MM.1S (cell line): ENCODE data around the gene PDGFA.

Source experiments
- DNase-seq: peaks from one replicate; pipeline ENCODE4 v3.0.0-alpha.2; 2015
- H2AFZ ChIP-seq: fragments of 300-600 bp; sonication (generic); 2 replicates; pipeline ENCODE4 v1.6.0; 2016; ENCODE audit warnings: antibody characterized with exemption, low read length
- H3F3A ChIP-seq: fragments of 300-600 bp; sonication (generic); 2 replicates; pipeline ENCODE4 v1.6.1; 2016; ENCODE audit warnings: mild to moderate bottlenecking, antibody characterized with exemption, low read length, moderate library complexity, mixed read lengths; ENCODE audit not compliant: insufficient read depth
- H3K27ac ChIP-seq: fragments of 300-600 bp; sonication (generic); 2 replicates; pipeline ENCODE4 v1.5.1; 2016; ENCODE audit warnings: mild to moderate bottlenecking, low read length
- H3K27me3 ChIP-seq: fragments of 300-600 bp; sonication (generic); replicated peaks from 2 replicates; pipeline ENCODE4 v1.6.0; 2016; ENCODE audit warnings: low read length; ENCODE audit not compliant: insufficient read depth
- H3K36me3 ChIP-seq: fragments of 300-600 bp; sonication (generic); replicated peaks from 2 replicates; pipeline ENCODE4 v1.6.1; 2016; ENCODE audit warnings: mild to moderate bottlenecking, low read length, mixed read lengths; ENCODE audit not compliant: insufficient read depth
- H3K4me1 ChIP-seq: fragments of 300-600 bp; sonication (generic); 2 replicates; pipeline ENCODE4 v1.6.1; 2016; ENCODE audit warnings: low read length, mixed read lengths
- H3K4me2 ChIP-seq: fragments of 300-600 bp; sonication (generic); 2 replicates; pipeline ENCODE4 v1.6.0; 2016; ENCODE audit warnings: low read depth, low read length
- H3K4me3 ChIP-seq: fragments of 300-600 bp; sonication (generic); 2 replicates; pipeline ENCODE4 v1.5.1; 2016; ENCODE audit warnings: low read length, mixed read lengths
- H3K79me2 ChIP-seq: fragments of 300-600 bp; sonication (generic); 2 replicates; pipeline ENCODE4 v1.6.1; 2016; ENCODE audit warnings: mixed run types, low read length, mixed read lengths
- H3K9ac ChIP-seq: fragments of 300-600 bp; sonication (generic); 2 replicates; pipeline ENCODE4 v1.6.1; 2016; ENCODE audit warnings: low read length, mixed read lengths
- H3K9me2 ChIP-seq: fragments of 300-600 bp; sonication (generic); replicated peaks from 2 replicates; pipeline ENCODE4 v1.6.1; 2016; ENCODE audit warnings: mild to moderate bottlenecking, low read length, mixed read lengths; ENCODE audit not compliant: insufficient read depth
- H3K9me3 ChIP-seq: fragments of 300-600 bp; sonication (generic); replicated peaks from 2 replicates; pipeline ENCODE4 v1.6.1; 2016; ENCODE audit warnings: mild to moderate bottlenecking, low read length, mixed read lengths; ENCODE audit not compliant: insufficient read depth
- H4K20me1 ChIP-seq: fragments of 300-600 bp; sonication (generic); 2 replicates; pipeline ENCODE4 v1.6.1; 2016; ENCODE audit warnings: mild to moderate bottlenecking, low read length, moderate library complexity, mixed read lengths; ENCODE audit not compliant: insufficient read depth
- CTCF ChIP-seq: fragments of 300-600 bp; sonication (generic); IDR thresholded peaks from 2 replicates; pipeline ENCODE4 v1.5.1; 2016; ENCODE audit warnings: antibody characterized with exemption, low read length, mixed read lengths
- EZH2 ChIP-seq: fragments of 300-600 bp; sonication (generic); optimal IDR thresholded peaks from 2 replicates; pipeline ENCODE3; 2017; ENCODE audit warnings: low read depth, mild to moderate bottlenecking, antibody characterized with exemption, low read length, mixed read lengths
- EZH2phosphoT487 ChIP-seq: fragments of 300-600 bp; sonication (generic); IDR thresholded peaks from 2 replicates; pipeline ENCODE4 v1.6.1; 2018; ENCODE audit warnings: antibody characterized with exemption, low read length

Gene PDGFA

DNA sequence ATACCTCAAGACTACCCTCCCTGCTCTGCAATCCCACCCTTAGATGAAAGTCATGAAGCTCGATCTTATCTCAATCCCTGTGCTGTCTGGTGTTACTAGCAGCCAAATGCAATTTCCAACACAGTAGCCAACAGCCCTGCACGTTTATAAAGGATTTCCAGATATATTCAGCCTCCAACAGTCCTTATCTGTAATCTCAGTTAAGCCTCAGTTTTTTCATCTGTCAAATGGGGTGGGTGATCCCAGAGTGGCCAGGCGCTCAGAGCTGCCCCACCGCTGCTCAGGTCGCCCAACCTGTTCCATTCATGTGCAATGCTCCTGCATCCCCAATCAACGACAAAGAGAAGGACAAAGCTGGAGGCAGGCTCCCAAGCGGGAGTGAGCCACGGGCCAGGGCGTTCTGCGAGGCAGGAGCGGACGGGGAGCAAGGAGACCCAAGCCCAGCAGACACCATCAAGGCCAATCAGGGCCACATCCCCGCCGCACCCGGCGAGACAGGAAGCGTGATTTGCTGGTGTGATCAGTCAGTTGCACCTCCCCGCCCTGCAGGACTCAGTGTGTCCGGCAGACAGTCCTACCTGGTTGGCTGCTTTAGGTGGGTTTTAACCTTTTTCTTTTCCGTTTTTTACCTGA is 19.7 kb downstream of the PDGFA start:
- Histone ChIP-seq H3K27me3 (no peaks in the 10 kb centered on the region), H3K4me3 (no peak overlapping the region), H3K9ac (no peak overlapping the region), H3K9me3 (no peaks in the 10 kb centered on the region), H3K4me1 (no peaks in the 10 kb centered on the region), H2AFZ (no peak overlapping the region), H4K20me1 (no peaks in the 10 kb centered on the region), H3K4me2 (no peak overlapping the region), H3F3A (no peaks in the 10 kb centered on the region), H3K36me3 (no peaks in the 10 kb centered on the region), H3K9me2 (no peaks in the 10 kb centered on the region), H3K79me2 (no peaks in the 10 kb centered on the region), H3K27ac (no peak overlapping the region)
- DNase-seq = no peak
- no peak for TF ChIP-seq CTCF
- TF ChIP-seq EZH2 = no peak

GRCh38 chr7:498678-499641 is 20.7 kb downstream of the PDGFA start:
- Histone ChIP-seq H3K4me1 (no peaks in the 10 kb centered on the region), H2AFZ (no peak overlapping the region), H3K9me3 (no peaks in the 10 kb centered on the region), H3F3A (no peaks in the 10 kb centered on the region), H3K4me3 (no peak overlapping the region), H3K36me3 (no peaks in the 10 kb centered on the region), H3K9ac (no peak overlapping the region), H3K9me2 (no peaks in the 10 kb centered on the region), H3K4me2 (no peak overlapping the region), H4K20me1 (no peaks in the 10 kb centered on the region), H3K27ac (no peak overlapping the region), H3K27me3 (no peaks in the 10 kb centered on the region), H3K79me2 (no peaks in the 10 kb centered on the region)
- DNase-seq = no peak
- no peak for TF ChIP-seq CTCF
- no peak for TF ChIP-seq EZH2
- TF ChIP-seq EZH2phosphoT487 = no peak

DNA sequence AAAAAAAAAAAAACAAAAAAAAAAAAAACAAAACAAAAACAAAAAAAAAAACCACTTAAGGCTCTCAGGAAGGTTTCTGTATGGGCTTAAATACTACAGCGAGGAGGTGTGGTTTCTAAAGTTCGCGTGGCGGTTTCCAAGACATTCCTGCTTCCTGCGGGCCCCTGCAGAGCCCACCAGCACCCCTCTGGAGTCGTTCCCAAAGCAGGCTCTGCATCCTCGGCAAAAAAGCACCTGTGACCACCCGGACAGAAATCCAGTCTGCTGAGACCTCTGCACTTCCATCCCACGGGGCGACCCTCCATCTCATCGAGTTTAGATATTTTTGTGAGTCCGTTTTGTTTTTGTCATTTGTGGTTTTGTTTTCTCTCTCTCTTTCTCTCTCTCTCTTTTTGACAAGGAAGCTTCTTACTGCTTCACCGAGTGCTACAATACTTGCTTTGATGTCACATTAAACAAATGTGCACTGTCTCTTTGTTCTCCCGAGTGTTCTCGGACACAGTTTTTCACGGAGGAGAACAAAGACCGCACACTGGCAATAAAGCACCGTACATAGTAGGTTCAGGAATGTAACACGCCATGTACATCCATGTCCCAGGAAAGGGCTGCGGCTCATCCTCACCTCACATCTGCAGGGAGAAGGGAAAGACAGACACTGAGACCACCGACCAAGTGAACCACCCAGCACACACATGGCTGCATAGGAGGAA is 21.5 kb downstream of the PDGFA start:
- H3K27ac ChIP-seq = no peak overlapping the region

More for the DNA sequence above, 21.5 kb downstream of the PDGFA start:
- DNase-seq = no peak
- Histone ChIP-seq H3K9ac (no peak overlapping the region), H3F3A (no peaks in the 10 kb centered on the region), H3K9me2 (no peaks in the 10 kb centered on the region), H3K9me3 (no peaks in the 10 kb centered on the region), H3K27me3 (no peaks in the 10 kb centered on the region), H3K4me3 (no peak overlapping the region), H3K4me1 (no peaks in the 10 kb centered on the region), H3K79me2 (no peaks in the 10 kb centered on the region), H4K20me1 (no peaks in the 10 kb centered on the region), H2AFZ (no peak overlapping the region), H3K36me3 (no peaks in the 10 kb centered on the region), H3K4me2 (no peak overlapping the region)
- no peak for TF ChIP-seq EZH2
- no peak for TF ChIP-seq CTCF
- no peak for TF ChIP-seq EZH2phosphoT487
